ENCODE measurements around the gene ZP3. TPM values are rescaled to one million over a fixed set of nuclear protein-coding genes. Genes with fewer than 3 reads are reported as not detected.

The ZP3 gene
- total RNA-seq, result 19.1 and 19.4 TPM in 2 replicates

GRCh38 chr7:76424413-76425111 is at the start of gene ZP3:
TSS of gene ZP3 (plus strand) at chr7:76424950. CDS start at chr7:76424965, 15 bp downstream.

GRCh38 chr7:76409537-76409936 is 15.2 kb upstream of the ZP3 start, which contains the start of gene SSC4D:
TSS of gene SSC4D (minus strand) at chr7:76409697. CDS start at chr7:76404439, 5,258 bp downstream.

GRCh38 chr7:76461464-76462101 is 36.8 kb downstream of the ZP3 start, which contains the start of gene DTX2:
TSS of gene DTX2 (plus strand) at chr7:76461709. CDS start at chr7:76480510, 18,801 bp downstream.

Other genes starting within 250 kb of the ZP3 start
- gene SRRM3, start 223.1 kb upstream of the ZP3 start, total RNA-seq, result 0.34 and 2.1 TPM in 2 replicates
- 91.9 and 557 TPM in 2 replicates for gene HSPB1, start 122.3 kb upstream of the ZP3 start, total RNA-seq
- gene YWHAG, start 66.0 kb upstream of the ZP3 start, total RNA-seq, result 149 and 260 TPM in 2 replicates
- 1.0 and 17.3 TPM in 2 replicates for gene SSC4D, start 15.3 kb upstream of the ZP3 start, total RNA-seq
- 14.4 and 32.6 TPM in 2 replicates for gene DTX2, start 36.8 kb downstream of the ZP3 start, total RNA-seq
- gene UPK3B, start 85.6 kb downstream of the ZP3 start, total RNA-seq, result 1.4 and 6.7 TPM in 2 replicates
- not detected in 2 replicates for gene SPDYE16, start 118.3 kb downstream of the ZP3 start, total RNA-seq
- 1.3 and 2.1 TPM in 2 replicates for gene POMZP3, start 202.3 kb downstream of the ZP3 start, total RNA-seq